H7 (cell line): ENCODE results near the gene DNAJB13. TPM values are rescaled to one million over a fixed set of nuclear protein-coding genes. Genes with fewer than 3 reads are reported as not detected.
"Not testable (repeated sequence)": the region's sequence is repeated elsewhere in the genome, so short reads cannot be mapped to it uniquely, and the experiment has no call there.

Experiments used
- DNase-seq: peaks from one replicate; pipeline ENCODE4 v3.0.0; 2012
- H3K27me3 ChIP-seq: 2 replicates; pipeline ENCODE4 v1.6.0; 2011; ENCODE audit warnings: mild to moderate bottlenecking, low read length; ENCODE audit not compliant: control insufficient read depth, insufficient read depth
- H3K36me3 ChIP-seq: replicated peaks from 2 replicates; pipeline ENCODE4 v1.5.1; 2011; ENCODE audit warnings: low read length; ENCODE audit not compliant: control insufficient read depth, insufficient read depth
- H3K4me3 ChIP-seq: 2 replicates; pipeline ENCODE4 v1.5.1; 2011; ENCODE audit warnings: low read depth, mild to moderate bottlenecking, control low read depth, low read length, moderate library complexity; ENCODE audit not compliant: insufficient read depth
- total RNA-seq: library from RNA; depleted of rRNA; stranded (reverse); fragments of >200 nt; shearing (Covaris generic); gene quantifications from 2 replicates; pipeline ENCODE4 v1.2.3, GENCODE V29; 2014

Gene DNAJB13
- total RNA-seq, 1 experiment from 2014 or later, result not detected

GRCh38 chr11:73977856-73978519, 27.2 kb downstream of the DNAJB13 start:
- Histone ChIP-seq H3K4me3 (no peak overlapping the region), H3K27me3 (no peaks in the 10 kb centered on the region), H3K36me3 (peaks cover 48% of the 10 kb centered on the region)
- DNase-seq, result no peak

GRCh38 chr11:73978576-73979086, 27.8 kb downstream of the DNAJB13 start:
- no peak for DNase-seq
- peaks cover 48% of the 10 kb centered on the region for H3K36me3 ChIP-seq

GRCh38 chr11:73980001-73980961, 29.5 kb downstream of the DNAJB13 start:
- H3K4me3 ChIP-seq, result no peak overlapping the region
- DNase-seq, result peak; percentile 60
- H3K36me3 ChIP-seq, result peaks cover 43% of the 10 kb centered on the region
- no peaks in the 10 kb centered on the region for H3K27me3 ChIP-seq

More at GRCh38 chr11:73978576-73979086, 27.8 kb downstream of the DNAJB13 start:
- no peak overlapping the region for H3K4me3 ChIP-seq
- H3K27me3 ChIP-seq, result no peaks in the 10 kb centered on the region

GRCh38 chr11:73981051-73981805, 30.4 kb downstream of the DNAJB13 start:
- Histone ChIP-seq H3K4me3 (peak overlapping the region; percentile 81), H3K27me3 (no peaks in the 10 kb centered on the region), H3K36me3 (peaks cover 38% of the 10 kb centered on the region)
- peak; percentile 26 for DNase-seq

GRCh38 chr11:73982595-73982989, 31.8 kb downstream of the DNAJB13 start, which contains the start of gene UCP2:
TSS of gene UCP2 (minus strand) at chr11:73982843. CDS start at chr11:73978378, 4,465 bp downstream.
- Histone ChIP-seq H3K36me3 (peaks cover 25% of the 10 kb centered on the region), H3K27me3 (no peaks in the 10 kb centered on the region)
- DNase-seq, result peak; percentile 96

GRCh38 chr11:73982990-73983740, 32.3 kb downstream of the DNAJB13 start:
- Histone ChIP-seq H3K36me3 (peaks cover 19% of the 10 kb centered on the region), H3K4me3 (peak overlapping the region; percentile 81), H3K27me3 (no peaks in the 10 kb centered on the region)
- DNase-seq, result peak; percentile 99

More at GRCh38 chr11:73982595-73982989, 31.8 kb downstream of the DNAJB13 start, which contains the start of gene UCP2:
- peak within 1 kb of the TSS; percentile 81 for H3K4me3 ChIP-seq

- Histone ChIP-seq H3K4me3 (peak overlapping the region; percentile 81), H3K36me3 (peaks cover 11% of the 10 kb centered on the region), H3K27me3 (no peaks in the 10 kb centered on the region)
- DNase-seq, result no peak
Measured at GRCh38 chr11:73983741-73984538, 33.1 kb downstream of the DNAJB13 start.

GRCh38 chr11:73985661-73986060, 34.8 kb downstream of the DNAJB13 start:
- not testable (repeated sequence) for H3K36me3 ChIP-seq, H3K4me3 ChIP-seq, DNase-seq, H3K27me3 ChIP-seq

- no peak for DNase-seq
- no peaks in the 10 kb centered on the region for H3K27me3 ChIP-seq
- no peaks in the 10 kb centered on the region for H3K36me3 ChIP-seq
- H3K4me3 ChIP-seq, result no peak overlapping the region
Measured at GRCh38 chr11:73988227-73988626, 37.4 kb downstream of the DNAJB13 start.

- Histone ChIP-seq H3K4me3 (no peak overlapping the region), H3K27me3 (no peaks in the 10 kb centered on the region), H3K36me3 (no peaks in the 10 kb centered on the region)
- peak; percentile 19 for DNase-seq
Measured at GRCh38 chr11:73989156-73989555, 38.3 kb downstream of the DNAJB13 start.

GRCh38 chr11:73990730-73991129, 39.9 kb downstream of the DNAJB13 start:
- Histone ChIP-seq H3K4me3 (no peak overlapping the region), H3K27me3 (no peaks in the 10 kb centered on the region), H3K36me3 (no peaks in the 10 kb centered on the region)
- no peak for DNase-seq

GRCh38 chr11:73991471-73992006, 40.7 kb downstream of the DNAJB13 start:
- no peak overlapping the region for H3K4me3 ChIP-seq
- H3K27me3 ChIP-seq, result no peaks in the 10 kb centered on the region
- DNase-seq, result no peak
- H3K36me3 ChIP-seq, result no peaks in the 10 kb centered on the region

- H3K36me3 ChIP-seq, result no peaks in the 10 kb centered on the region
- H3K27me3 ChIP-seq, result no peaks in the 10 kb centered on the region
- no peak overlapping the region for H3K4me3 ChIP-seq
- DNase-seq, result no peak
Measured at GRCh38 chr11:73995247-73995646, 44.4 kb downstream of the DNAJB13 start.
